GM23248 (cell line): ENCODE data around the gene IQSEC1. TPM values are rescaled to one million over a fixed set of nuclear protein-coding genes. Genes with fewer than 3 reads are reported as not detected.

Experiments
- DNase-seq: peaks from one replicate; pipeline ENCODE4 v3.0.0-alpha.2; 2015
- H2AFZ ChIP-seq: fragments of 200-600 bp; sonication (generic); 2 replicates; pipeline ENCODE4 v1.6.1; 2016; ENCODE audit warnings: antibody characterized with exemption
- H3F3A ChIP-seq: fragments of 200-600 bp; sonication (generic); 2 replicates; pipeline ENCODE4 v1.6.1; 2016; ENCODE audit warnings: mild to moderate bottlenecking, antibody characterized with exemption, mixed run types; ENCODE audit not compliant: insufficient read depth
- H3K27ac ChIP-seq: fragments of 200-600 bp; sonication (generic); 2 replicates; pipeline ENCODE4 v1.5.1; 2016; ENCODE audit warnings: mild to moderate bottlenecking
- H3K27me3 ChIP-seq: fragments of 200-600 bp; sonication (generic); replicated peaks from 2 replicates; pipeline ENCODE4 v1.6.1; 2016; ENCODE audit warnings: mild to moderate bottlenecking; ENCODE audit not compliant: insufficient read depth
- H3K36me3 ChIP-seq: fragments of 200-600 bp; sonication (generic); 2 replicates; pipeline ENCODE4 v1.6.1; 2016; ENCODE audit warnings: low read depth, mild to moderate bottlenecking
- H3K4me1 ChIP-seq: fragments of 200-600 bp; sonication (generic); 2 replicates; pipeline ENCODE4 v1.6.1; 2016; ENCODE audit warnings: mild to moderate bottlenecking; ENCODE audit not compliant: insufficient read depth
- H3K4me2 ChIP-seq: fragments of 200-600 bp; sonication (generic); one replicate; pipeline ENCODE4 v1.6.1; 2016; ENCODE audit warnings: mild to moderate bottlenecking; ENCODE audit not compliant: unreplicated experiment
- H3K4me3 ChIP-seq: fragments of 200-600 bp; sonication (generic); 2 replicates; pipeline ENCODE4 v1.5.1; 2016; ENCODE audit warnings: mild to moderate bottlenecking
- H3K79me2 ChIP-seq: fragments of 200-600 bp; sonication (generic); 2 replicates; pipeline ENCODE4 v1.6.1; 2016; ENCODE audit warnings: mild to moderate bottlenecking; ENCODE audit not compliant: insufficient read depth
- H3K9ac ChIP-seq: fragments of 200-600 bp; sonication (generic); 2 replicates; pipeline ENCODE4 v1.6.1; 2016; ENCODE audit warnings: mild to moderate bottlenecking
- H3K9me2 ChIP-seq: fragments of 200-600 bp; sonication (generic); 2 replicates; pipeline ENCODE4 v1.6.1; 2016; ENCODE audit warnings: mixed run types, mild to moderate bottlenecking, moderate library complexity; ENCODE audit not compliant: insufficient read depth
- H3K9me3 ChIP-seq: fragments of 200-600 bp; sonication (generic); one replicate; pipeline ENCODE4 v1.6.1; 2017; ENCODE audit warnings: low read depth
- H4K20me1 ChIP-seq: fragments of 200-600 bp; sonication (generic); 2 replicates; pipeline ENCODE4 v1.6.0; 2016; ENCODE audit not compliant: insufficient read depth
- EZH2 ChIP-seq: fragments of 200-600 bp; sonication (generic); IDR thresholded peaks from 2 replicates; pipeline ENCODE4 v1.6.1; 2018; ENCODE audit warnings: antibody characterized with exemption, mild to moderate bottlenecking; ENCODE audit not compliant: insufficient read depth, poor library complexity, severe bottlenecking
- EZH2phosphoT487 ChIP-seq: fragments of 200-600 bp; sonication (generic); IDR thresholded peaks from 2 replicates; pipeline ENCODE4 v1.6.1; 2018; ENCODE audit warnings: antibody characterized with exemption, moderate library complexity, mild to moderate bottlenecking, low read depth; ENCODE audit not compliant: insufficient read depth
- WGBS, 2 experiments: methylation state at CpG; one replicate each; pipeline ENCODE4 v1.1.6; 2015 to 2017; ENCODE audit warnings: low lambda C conversion rate in 2 of 2, low coverage in 1 of 2; ENCODE audit errors: missing lambda C conversion rate in 2 of 2; 5-methylcytosine and 5-hydroxymethylcytosine counted together
- in situ Hi-C: fragments of 300-500 bp; cut with MboI; formaldehyde crosslinking; loops from 2 replicates; pipeline ENCODE4 v1.15.0; 2020
- polyA plus RNA-seq: library from polyadenylated mRNA; unstranded; fragments of >200 nt; fragmentation: Nextera tagmentation; extraction: Ambion mirVana; gene quantifications from 2 replicates; pipeline ENCODE4 v1.2.1, GENCODE V29; 2016
- total RNA-seq: library from RNA; depleted of rRNA; stranded (reverse); fragments of >200 nt; shearing (Covaris generic); gene quantifications from 2 replicates; pipeline ENCODE4 v1.2.3, GENCODE V29; 2014

IQSEC1 gene
- total and polyA plus RNA-seq, 2 experiments from 2014 or later, result 5.1 to 21.6 TPM

GRCh38 chr3:13034109-13034800, 39.0 kb downstream of the IQSEC1 start:
- no peak overlapping the region for H3K4me3 ChIP-seq
- 79 to 80% methylated on average over 21 of the region's 21 CpGs for WGBS, 2 experiments
- no peak overlapping the region for H3K27ac ChIP-seq
- no peak overlapping the region for H3K4me2 ChIP-seq
- no peaks in the 10 kb centered on the region for H3K79me2 ChIP-seq
- H4K20me1 ChIP-seq, result no peaks in the 10 kb centered on the region
- no peaks in the 10 kb centered on the region for H3K36me3 ChIP-seq
- H3K9me2 ChIP-seq, result no peaks in the 10 kb centered on the region
- in situ Hi-C loops, result no loop called here
- peaks cover 10% of the 10 kb centered on the region for H3K27me3 ChIP-seq
- DNase-seq, result no peak
- H2AFZ ChIP-seq, result no peak overlapping the region
- no peaks in the 10 kb centered on the region for H3F3A ChIP-seq
- no peaks in the 10 kb centered on the region for H3K4me1 ChIP-seq
- no peaks in the 10 kb centered on the region for H3K9me3 ChIP-seq
- TF ChIP-seq EZH2phosphoT487 (no peak), EZH2 (no peak)
- H3K9ac ChIP-seq, result no peak overlapping the region

DNA sequence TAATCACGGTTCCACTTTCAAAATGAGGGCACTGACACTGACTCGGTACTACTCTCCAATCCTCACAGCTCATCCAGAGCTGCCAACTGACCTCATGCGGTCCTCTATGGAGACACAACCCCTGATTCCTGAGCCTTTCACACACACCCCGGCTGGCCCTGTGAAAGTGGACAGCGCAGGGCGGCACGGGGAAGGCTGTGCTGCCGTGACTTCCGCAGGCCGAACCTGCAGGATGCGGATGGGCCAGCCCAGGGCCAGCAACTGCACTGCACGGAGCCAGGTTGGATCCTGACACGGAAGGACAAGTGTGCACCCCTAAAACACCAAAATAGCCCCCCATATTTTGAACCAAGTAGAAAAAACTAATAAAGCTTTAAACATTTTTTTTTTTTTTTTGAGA, 41.0 kb downstream of the IQSEC1 start:
- Histone ChIP-seq H3K4me1 (no peaks in the 10 kb centered on the region), H4K20me1 (no peaks in the 10 kb centered on the region), H3K27ac (no peak overlapping the region), H3K9me2 (no peaks in the 10 kb centered on the region), H3K79me2 (no peaks in the 10 kb centered on the region), H3K4me2 (no peak overlapping the region), H3K36me3 (no peaks in the 10 kb centered on the region), H2AFZ (no peak overlapping the region), H3K9ac (no peak overlapping the region), H3F3A (no peaks in the 10 kb centered on the region), H3K27me3 (peaks cover 3% of the 10 kb centered on the region; the same call in 1 of the 2 replicates), H3K9me3 (no peaks in the 10 kb centered on the region), H3K4me3 (no peak overlapping the region)
- in situ Hi-C loops, result no loop called here
- DNase-seq, result no peak
- no peak for TF ChIP-seq EZH2
- no peak for TF ChIP-seq EZH2phosphoT487
- WGBS, 2 experiments, result 76 to 78% methylated on average over 13 of the region's 13 CpGs

- WGBS, 2 experiments, result 40 to 45% methylated on average over 7 of the region's 7 CpGs
- H3K9ac ChIP-seq, result no peak overlapping the region
- no peaks in the 10 kb centered on the region for H3F3A ChIP-seq
- no peak overlapping the region for H3K27ac ChIP-seq
- no peaks in the 10 kb centered on the region for H3K9me3 ChIP-seq
- no peak for DNase-seq
- in situ Hi-C loops, result no loop called here
- no peaks in the 10 kb centered on the region for H4K20me1 ChIP-seq
- peaks cover 3% of the 10 kb centered on the region; the same call in 1 of the 2 replicates for H3K27me3 ChIP-seq
- H3K36me3 ChIP-seq, result no peaks in the 10 kb centered on the region
- H3K4me1 ChIP-seq, result no peaks in the 10 kb centered on the region
- H3K4me2 ChIP-seq, result no peak overlapping the region
- no peak overlapping the region for H2AFZ ChIP-seq
- no peak overlapping the region for H3K4me3 ChIP-seq
- TF ChIP-seq EZH2phosphoT487, result no peak
- H3K79me2 ChIP-seq, result no peaks in the 10 kb centered on the region
- H3K9me2 ChIP-seq, result no peaks in the 10 kb centered on the region
Observed at GRCh38 chr3:13031621-13032020, 41.6 kb downstream of the IQSEC1 start.

- Histone ChIP-seq H3K27me3 (peaks cover 3% of the 10 kb centered on the region; the same call in 1 of the 2 replicates), H3F3A (no peaks in the 10 kb centered on the region), H3K9ac (no peak overlapping the region), H3K9me3 (no peaks in the 10 kb centered on the region), H3K4me3 (no peak overlapping the region), H3K36me3 (no peaks in the 10 kb centered on the region), H2AFZ (no peak overlapping the region), H3K4me1 (no peaks in the 10 kb centered on the region), H3K9me2 (no peaks in the 10 kb centered on the region), H3K4me2 (no peak overlapping the region), H3K79me2 (no peaks in the 10 kb centered on the region), H4K20me1 (no peaks in the 10 kb centered on the region), H3K27ac (no peak overlapping the region)
- 82 to 85% methylated on average over 9 of the region's 9 CpGs for WGBS, 2 experiments
- no peak for TF ChIP-seq EZH2phosphoT487
- TF ChIP-seq EZH2, result no peak
- DNase-seq, result no peak
- in situ Hi-C loops, result no loop called here
Observed at GRCh38 chr3:13030684-13031083, 42.5 kb downstream of the IQSEC1 start.
